CD4-positive, alpha-beta memory T cell (primary cell): ENCODE data around the gene TUBA8. TPM values are rescaled to one million over a fixed set of nuclear protein-coding genes. Genes with fewer than 3 reads are reported as not detected.
"Not testable (repeated sequence)": the region's sequence is repeated elsewhere in the genome, so short reads cannot be mapped to it uniquely, and the experiment has no call there.

ENCODE experiments used
- CTCF ChIA-PET: fragments of 350-600 bp; sonication (Branson Sonifier 250); formaldehyde crosslinking; loops from one replicate; lab custom pipeline; 2021; ENCODE audit warnings: inconsistent platforms; ENCODE audit not compliant: partially characterized antibody; lab: Charles Lee
- POLR2A ChIA-PET: fragments of 350-600 bp; sonication (Branson Sonifier 250); formaldehyde crosslinking; loops from one replicate; lab custom pipeline; 2021; ENCODE audit not compliant: partially characterized antibody; lab: Charles Lee
- DNase-seq, 5 donors: peaks; one replicate each; pipeline versions ENCODE4 v3.0.0 to v3.0.0-alpha.2; 2020 to 2022; ENCODE audit warnings: mixed read lengths in 1 of 5
- H3K27ac ChIP-seq: one replicate; pipeline ENCODE4 v1.7.0; 2013; ENCODE audit warnings: low read depth, low read length
- H3K27me3 ChIP-seq: 2 replicates; pipeline ENCODE4 v1.7.0; 2013; ENCODE audit warnings: mild to moderate bottlenecking, low read length, moderate library complexity; ENCODE audit not compliant: insufficient read depth
- H3K36me3 ChIP-seq: 2 replicates; pipeline ENCODE4 v1.7.0; 2013; ENCODE audit warnings: mild to moderate bottlenecking, low read length, moderate library complexity; ENCODE audit not compliant: insufficient read depth
- H3K4me1 ChIP-seq: 2 replicates; pipeline ENCODE4 v1.7.0; 2013; ENCODE audit warnings: mild to moderate bottlenecking, low read length, moderate library complexity; ENCODE audit not compliant: insufficient read depth
- H3K4me3 ChIP-seq, 2 donors: one replicate each; pipeline ENCODE4 v1.7.0; 2013; ENCODE audit warnings: low read length in 2 of 2, mild to moderate bottlenecking in 1 of 2
- H3K9me3 ChIP-seq, 2 donors: one replicate each; pipeline ENCODE4 v1.7.0; 2013; ENCODE audit warnings: low read length in 2 of 2, control low read depth in 1 of 2; ENCODE audit not compliant: control insufficient read depth in 1 of 2
- H3K27ac Mint-ChIP-seq, 7 donors: one replicate each; pipeline ENCODE4 v1.8.0; 2020 to 2021; ENCODE audit warnings: mixed read lengths in 7 of 7, mild to moderate bottlenecking in 6 of 7, inconsistent platforms in 3 of 7, moderate library complexity in 3 of 7
- H3K27me3 Mint-ChIP-seq, 2 donors: one replicate each; pipeline ENCODE4 v1.8.0; 2020 to 2021; ENCODE audit warnings: mixed read lengths in 2 of 2
- H3K36me3 Mint-ChIP-seq, 2 donors: one replicate each; pipeline ENCODE4 v1.8.0; 2020 to 2021; ENCODE audit warnings: mixed read lengths in 2 of 2, inconsistent platforms in 1 of 2, mild to moderate bottlenecking in 1 of 2
- H3K4me1 Mint-ChIP-seq, 4 donors: one replicate each; pipeline ENCODE4 v1.8.0; 2020 to 2021; ENCODE audit warnings: mixed read lengths in 4 of 4, mild to moderate bottlenecking in 1 of 4
- H3K4me3 Mint-ChIP-seq, 8 donors: one replicate each; pipeline ENCODE4 v1.8.0; 2020 to 2021; ENCODE audit warnings: mixed read lengths in 8 of 8, mild to moderate bottlenecking in 7 of 8, moderate library complexity in 6 of 8, inconsistent platforms in 3 of 8
- H3K9me3 Mint-ChIP-seq, 8 donors: one replicate each; pipeline ENCODE4 v1.8.0; 2020 to 2021; ENCODE audit warnings: mixed read lengths in 8 of 8, mild to moderate bottlenecking in 5 of 8, inconsistent platforms in 3 of 8, moderate library complexity in 1 of 8
- intact Hi-C: fragments of 100-400 bp; cut with micrococcal nuclease; formaldehyde crosslinking; loops from one replicate; pipeline ENCODE4 v1.15.1; 2023
- polyA plus RNA-seq, 2 donors: library from polyadenylated mRNA; unstranded; fragments of 300-500 nt; fragmentation: Illumina TruSeq; gene quantifications; one replicate each; pipeline ENCODE4 v1.2.3, GENCODE V29; 2021
- total RNA-seq, 2 experiments: library from RNA; stranded (reverse); gene quantifications; one replicate each; pipeline ENCODE4 v1.2.3, GENCODE V29; 2021

The TUBA8 gene
- total RNA-seq (1 to 10 TPM; 1.9 to 2.7 TPM), polyA plus RNA-seq (1 to 10 TPM in 1 of 2 donors, under 1 TPM in 1; 0.33 to 1.0 TPM)

GRCh38 chr22:18110194-18110953 is at the start of gene TUBA8:
TSS of gene TUBA8 (plus strand) at chr22:18110809. CDS start at chr22:18110866, 57 bp downstream.
- no peaks in the 10 kb centered on the region for H3K27me3 ChIP-seq
- H3K27me3 Mint-ChIP-seq: peaks cover 19 to 24% of the 10 kb centered on the region in 2 donors
- intact Hi-C loops: loop anchor here (5.0 kb wide), 1 partner anchor 33 kb away; the partner anchor contains the start of gene PEX26

GRCh38 chr22:18062421-18062820 is 48.2 kb upstream of the TUBA8 start:
- H3K4me1 ChIP-seq: no peaks in the 10 kb centered on the region
- Mint-ChIP-seq H3K4me3 (no peak overlapping the region), H3K27ac (no peak overlapping the region), H3K36me3 (no peaks in the 10 kb centered on the region), H3K27me3 (peaks cover 37 to 42% of the 10 kb centered on the region in 2 donors), H3K4me1 (no peaks in the 10 kb centered on the region), H3K9me3 (no peaks in the 10 kb centered on the region)
- CTCF ChIA-PET: interaction anchor here (1.2 kb wide), 1 partner anchor 19 kb away, joined by 3 read pairs; no protein-coding TSS in a partner anchor
- peaks cover 10% of the 10 kb centered on the region for H3K27me3 ChIP-seq
- no peak for DNase-seq
- POLR2A ChIA-PET: no interaction called here
- H3K27ac ChIP-seq: no peak overlapping the region
- H3K9me3 ChIP-seq: no peaks in the 10 kb centered on the region
- intact Hi-C loops: no loop called here
- no peak overlapping the region for H3K4me3 ChIP-seq
- H3K36me3 ChIP-seq: no peaks in the 10 kb centered on the region

More at GRCh38 chr22:18110194-18110953, at the start of gene TUBA8:
- Mint-ChIP-seq H3K27ac (no peak within 1 kb of the TSS), H3K36me3 (peaks cover 3 to 16% of the 10 kb centered on the region in 2 donors), H3K9me3 (peaks cover 0 to 17% (median 10%) of the 10 kb centered on the region in 8 donors), H3K4me1 (peaks cover 17 to 39% (median 21%) of the 10 kb centered on the region in 4 donors), H3K4me3 (peak within 1 kb of the TSS; percentile 62 to 80 (median 68))
- H3K9me3 ChIP-seq: no peaks in the 10 kb centered on the region
- H3K27ac ChIP-seq: no peak within 1 kb of the TSS
- DNase-seq: peak in 1 of 5 donors; percentile 6
- H3K36me3 ChIP-seq: no peaks in the 10 kb centered on the region
- POLR2A ChIA-PET: no interaction called here
- CTCF ChIA-PET: no interaction called here
- H3K4me1 ChIP-seq: peaks cover 20% of the 10 kb centered on the region
- peak within 1 kb of the TSS; percentile 4 to 32 for H3K4me3 ChIP-seq

- ChIA-PET POLR2A (no interaction called here), CTCF (interaction anchor here (1.2 to 1.4 kb wide), 2 partner anchors 12 to 20 kb away, joined by 3 to 7 read pairs; no protein-coding TSS in a partner anchor)
- DNase-seq: no peak
- Histone ChIP-seq H3K9me3 (no peaks in the 10 kb centered on the region), H3K36me3 (no peaks in the 10 kb centered on the region), H3K27me3 (peaks cover 10% of the 10 kb centered on the region), H3K27ac (no peak overlapping the region), H3K4me3 (no peak overlapping the region), H3K4me1 (no peaks in the 10 kb centered on the region)
- H3K27me3 Mint-ChIP-seq: peaks cover 40 to 45% of the 10 kb centered on the region in 2 donors
- no peak overlapping the region for H3K27ac Mint-ChIP-seq
- no peaks in the 10 kb centered on the region for H3K4me1 Mint-ChIP-seq
- no peaks in the 10 kb centered on the region for H3K36me3 Mint-ChIP-seq
- intact Hi-C loops: no loop called here
- H3K4me3 Mint-ChIP-seq: no peak overlapping the region
- H3K9me3 Mint-ChIP-seq: no peaks in the 10 kb centered on the region
These were observed 47.3 kb upstream of the TUBA8 start for GRCh38 chr22:18063306-18063705.

GRCh38 chr22:18063715-18064114 is 46.9 kb upstream of the TUBA8 start:
- POLR2A ChIA-PET, H3K4me1 Mint-ChIP-seq, H3K36me3 Mint-ChIP-seq, H3K36me3 ChIP-seq, H3K27ac Mint-ChIP-seq, H3K4me1 ChIP-seq, H3K4me3 ChIP-seq, H3K9me3 ChIP-seq, H3K9me3 Mint-ChIP-seq, H3K27ac ChIP-seq, intact Hi-C loops, DNase-seq, H3K4me3 Mint-ChIP-seq: not testable (repeated sequence)
- H3K27me3 Mint-ChIP-seq: peaks cover 40 to 45% of the 10 kb centered on the region in 2 donors
- CTCF ChIA-PET: interaction anchor here (1.2 to 1.4 kb wide), 2 partner anchors 12 to 20 kb away, joined by 3 to 7 read pairs; no protein-coding TSS in a partner anchor
- H3K27me3 ChIP-seq: peaks cover 10% of the 10 kb centered on the region

- Histone ChIP-seq H3K4me1 (no peaks in the 10 kb centered on the region), H3K9me3 (no peaks in the 10 kb centered on the region), H3K27me3 (peaks cover 10% of the 10 kb centered on the region), H3K36me3 (no peaks in the 10 kb centered on the region), H3K27ac (no peak overlapping the region), H3K4me3 (no peak overlapping the region)
- intact Hi-C loops: no loop called here
- no peaks in the 10 kb centered on the region for H3K36me3 Mint-ChIP-seq
- no peak overlapping the region for H3K27ac Mint-ChIP-seq
- H3K27me3 Mint-ChIP-seq: peaks cover 39 to 42% of the 10 kb centered on the region in 2 donors
- CTCF ChIA-PET: no interaction called here
- no peak overlapping the region for H3K4me3 Mint-ChIP-seq
- no peaks in the 10 kb centered on the region for H3K9me3 Mint-ChIP-seq
- no peaks in the 10 kb centered on the region for H3K4me1 Mint-ChIP-seq
- POLR2A ChIA-PET: no interaction called here
- no peak for DNase-seq
These were observed 46.0 kb upstream of the TUBA8 start for GRCh38 chr22:18064636-18065035.

GRCh38 chr22:18065256-18065655 is 45.4 kb upstream of the TUBA8 start:
- intact Hi-C loops: no loop called here
- Mint-ChIP-seq H3K9me3 (no peaks in the 10 kb centered on the region), H3K27me3 (peaks cover 36 to 39% of the 10 kb centered on the region in 2 donors), H3K4me3 (peak overlapping the region in 1 of 8 donors; percentile 25), H3K36me3 (no peaks in the 10 kb centered on the region), H3K27ac (no peak overlapping the region), H3K4me1 (no peaks in the 10 kb centered on the region)
- Histone ChIP-seq H3K27ac (no peak overlapping the region), H3K36me3 (no peaks in the 10 kb centered on the region), H3K4me3 (no peak overlapping the region), H3K27me3 (peaks cover 10% of the 10 kb centered on the region), H3K9me3 (no peaks in the 10 kb centered on the region), H3K4me1 (no peaks in the 10 kb centered on the region)
- no peak for DNase-seq
- POLR2A ChIA-PET: no interaction called here
- CTCF ChIA-PET: no interaction called here

GRCh38 chr22:18066181-18066859 is 44.3 kb upstream of the TUBA8 start:
- H3K9me3 Mint-ChIP-seq: no peaks in the 10 kb centered on the region
- no peaks in the 10 kb centered on the region for H3K36me3 ChIP-seq
- peaks cover 10% of the 10 kb centered on the region for H3K27me3 ChIP-seq
- no peak overlapping the region for H3K27ac ChIP-seq
- CTCF ChIA-PET: no interaction called here
- POLR2A ChIA-PET: interaction anchor here (1.0 kb wide), 1 partner anchor 10 kb away, joined by 3 read pairs; no protein-coding TSS in a partner anchor
- DNase-seq: no peak
- no peaks in the 10 kb centered on the region for H3K4me1 Mint-ChIP-seq
- no peaks in the 10 kb centered on the region for H3K36me3 Mint-ChIP-seq
- no peak overlapping the region for H3K4me3 Mint-ChIP-seq
- no peaks in the 10 kb centered on the region for H3K4me1 ChIP-seq
- intact Hi-C loops: no loop called here
- no peak overlapping the region for H3K27ac Mint-ChIP-seq
- no peaks in the 10 kb centered on the region for H3K9me3 ChIP-seq
- no peak overlapping the region for H3K4me3 ChIP-seq
- H3K27me3 Mint-ChIP-seq: peaks cover 38 to 40% of the 10 kb centered on the region in 2 donors
